NOMO-1 (cell line): Measurements from ENCODE around the gene ACAP3.
"Not testable (repeated sequence)": the region's sequence is repeated elsewhere in the genome, so short reads cannot be mapped to it uniquely, and the experiment has no call there.

Source experiments
- DNase-seq, 2 experiments: peaks; one replicate each; lab custom pipeline; 2025; ENCODE audit not compliant: unreplicated experiment in 2 of 2; lab: John Stamatoyannopoulos, UW

The ACAP3 gene

DNA sequence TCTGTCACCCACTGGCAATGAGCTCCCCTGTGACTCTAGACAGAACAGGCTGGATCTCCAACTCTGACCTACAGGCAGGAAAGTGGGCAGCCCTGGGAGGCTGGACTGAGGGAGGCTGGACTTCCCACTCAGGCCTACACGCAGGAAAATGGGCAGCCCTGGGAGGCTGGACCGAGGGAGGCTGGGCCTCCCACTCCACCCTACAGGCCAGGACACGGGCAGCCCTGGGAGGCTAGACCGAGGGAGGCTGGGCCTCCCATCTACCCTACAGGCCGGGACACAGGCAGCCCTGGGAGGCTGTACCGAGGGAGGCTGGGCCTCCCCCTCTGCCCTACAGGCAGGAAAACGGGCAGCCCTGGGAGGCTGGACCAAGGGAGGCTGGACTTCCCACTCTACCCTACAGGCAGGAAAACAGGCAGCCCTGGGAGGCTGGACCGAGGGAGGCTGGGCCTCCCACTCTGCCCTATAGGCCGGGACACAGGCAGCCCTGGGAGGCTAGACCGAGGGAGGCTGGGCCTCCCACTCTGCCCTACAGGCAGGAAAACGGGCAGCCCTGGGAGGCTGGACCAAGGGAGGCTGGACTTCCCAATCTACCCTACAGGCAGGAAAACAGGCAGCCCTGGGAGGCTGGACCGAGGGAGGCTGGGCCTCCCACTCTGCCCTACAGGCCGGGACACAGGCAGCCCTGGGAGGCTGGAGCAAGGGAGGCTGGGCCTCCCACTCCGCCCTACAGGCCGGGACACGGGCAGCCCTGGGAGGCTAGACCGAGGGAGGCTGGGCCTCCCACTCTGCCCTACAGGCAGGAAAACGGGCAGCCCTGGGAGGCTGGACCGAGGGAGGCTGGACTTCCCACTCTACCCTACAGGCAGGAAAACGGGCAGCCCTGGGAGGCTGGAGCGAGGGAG, 59.5 kb downstream of the ACAP3 start:
- DNase-seq: not testable (repeated sequence)

DNA sequence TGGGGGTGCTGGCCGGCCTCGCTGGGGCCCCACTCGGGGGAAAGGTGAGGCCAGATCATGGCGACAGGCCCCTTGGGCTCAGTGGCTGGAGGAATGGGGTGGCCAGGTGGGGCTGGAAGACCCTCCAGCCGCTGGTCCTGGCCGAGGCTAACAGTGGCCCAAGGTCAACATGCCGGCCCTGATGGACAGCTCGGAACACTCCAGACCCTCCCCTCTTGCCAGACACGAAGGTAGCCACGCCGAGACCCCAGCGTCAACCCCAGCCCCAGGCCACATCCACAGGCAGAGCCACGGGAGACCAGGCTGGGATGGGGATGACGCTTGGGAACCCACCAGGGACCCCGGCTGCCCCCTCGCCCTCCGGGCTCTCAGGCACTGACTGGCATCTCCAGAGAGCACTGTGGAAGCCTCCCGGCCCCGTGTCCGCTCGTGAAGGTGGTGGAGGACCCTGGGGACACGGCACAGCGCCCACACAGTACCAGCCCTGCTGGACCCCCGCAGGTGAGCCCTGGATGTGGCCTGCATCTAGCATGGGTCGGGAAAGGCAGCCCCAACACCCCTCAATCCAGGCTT, 60.3 kb downstream of the ACAP3 start:
- no peak for DNase-seq

DNA sequence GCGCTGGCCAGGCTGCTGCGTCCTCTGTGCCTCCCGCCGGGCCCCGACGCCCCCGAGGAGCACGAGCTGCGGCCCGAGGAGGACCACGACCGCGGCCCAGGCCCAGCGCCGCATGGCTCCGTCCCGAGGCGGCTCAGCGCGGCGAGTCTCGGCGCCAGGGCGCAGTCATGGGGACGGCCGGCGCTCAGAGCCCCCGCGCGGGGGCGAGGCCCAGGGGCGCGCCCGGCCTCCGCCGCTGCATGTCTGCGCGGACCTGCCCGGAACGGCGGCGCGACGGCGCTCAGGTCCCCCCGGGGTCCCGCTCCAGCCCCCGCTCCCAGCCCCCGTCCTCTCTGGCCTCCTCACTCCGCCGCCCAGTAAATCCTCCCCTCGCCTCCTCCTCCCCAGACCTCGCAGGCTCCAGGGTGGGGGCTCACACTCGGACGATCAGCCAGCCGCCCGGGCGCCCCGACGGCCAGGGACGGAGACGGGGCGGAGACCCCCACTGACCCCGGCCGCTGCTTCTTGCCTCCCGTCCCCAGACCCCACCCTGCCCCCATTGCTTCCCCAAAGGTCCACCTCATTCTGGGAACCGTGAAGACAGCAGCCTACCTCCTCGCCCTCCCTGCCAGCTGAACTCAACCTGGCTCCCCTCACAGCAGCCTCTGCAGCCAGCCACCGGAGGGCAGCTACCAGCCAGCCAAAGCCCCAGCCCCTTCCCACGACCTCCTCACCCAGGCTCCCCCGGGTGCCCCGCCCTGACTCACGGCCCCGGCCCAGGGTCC, 61.0 kb downstream of the ACAP3 start, which contains the start of gene C1QTNF12:
Gene C1QTNF12, minus strand, starts transcription at position 146 of the 764 bp plus-strand sequence. Its CDS starts 32 bp downstream, at position 114.
- DNase-seq: no peak

DNA sequence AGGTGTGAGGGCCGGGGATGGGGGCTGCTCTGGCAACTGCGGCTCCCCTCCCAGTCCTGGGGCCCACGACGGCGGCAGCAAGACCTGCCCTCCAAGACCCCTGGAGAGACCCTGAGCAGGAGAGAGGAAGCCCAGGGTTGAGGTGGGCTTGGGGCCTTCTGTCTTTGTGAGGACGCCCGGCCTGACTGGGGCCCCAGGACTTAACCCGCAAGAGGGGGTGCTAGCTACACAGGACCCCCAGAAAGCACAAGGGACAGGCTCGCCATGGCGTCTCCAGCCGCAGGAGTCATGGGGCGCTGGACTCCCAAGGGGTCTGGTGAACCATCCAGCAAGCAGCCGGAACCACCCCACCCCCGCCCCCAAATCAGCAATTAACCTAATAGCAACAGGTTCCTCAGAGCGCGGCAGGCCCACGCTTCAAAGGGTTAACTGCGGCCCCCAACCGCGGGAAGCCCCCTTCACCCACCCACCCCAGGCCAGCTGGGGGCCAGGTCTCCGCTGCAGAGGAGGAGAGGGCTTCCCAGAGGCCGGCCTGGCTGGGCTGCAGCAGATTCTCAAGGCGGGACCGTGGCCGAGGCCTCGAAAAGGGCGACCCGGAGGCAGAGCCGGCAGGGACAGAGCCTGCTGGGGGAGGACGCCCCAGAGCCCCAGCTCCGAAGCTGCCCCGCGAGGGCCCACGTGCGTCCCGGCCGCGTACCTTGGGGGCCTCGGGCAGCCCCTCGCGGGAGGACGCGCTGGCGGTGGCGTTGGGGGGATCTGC, 61.7 kb downstream of the ACAP3 start:
- DNase-seq: no peak

DNA sequence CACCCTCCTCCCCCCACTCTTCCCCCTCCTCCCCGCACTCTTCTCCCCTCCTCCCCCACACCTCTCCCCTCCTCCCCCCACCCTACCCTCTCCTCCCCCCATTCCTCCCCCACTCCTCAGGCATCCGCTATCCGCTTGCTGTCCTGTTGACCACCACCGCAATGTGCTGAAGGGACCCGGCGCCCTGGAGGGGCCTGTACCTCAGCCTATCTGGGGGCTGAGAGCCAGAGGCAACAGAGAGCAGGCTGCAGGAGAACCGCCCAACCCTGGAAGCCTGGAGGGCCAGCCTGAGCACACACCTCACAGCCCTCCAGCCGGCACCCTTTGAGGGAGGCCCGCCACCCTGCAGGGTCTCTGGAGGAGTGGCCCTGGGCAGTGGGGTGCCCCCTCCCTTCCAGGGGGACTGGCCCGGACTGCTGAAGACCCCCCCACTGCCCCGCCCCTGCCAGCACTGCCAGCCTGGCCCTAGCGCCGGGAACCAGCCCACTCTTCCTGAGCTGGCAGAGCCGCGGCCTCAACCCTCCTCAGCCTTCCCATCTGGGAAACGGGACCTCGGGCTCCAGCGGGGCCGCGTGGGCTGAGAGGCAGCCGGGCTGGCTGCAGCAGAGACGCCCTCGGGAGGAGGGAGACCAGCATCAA, 62.4 kb downstream of the ACAP3 start:
- no peak for DNase-seq

DNA sequence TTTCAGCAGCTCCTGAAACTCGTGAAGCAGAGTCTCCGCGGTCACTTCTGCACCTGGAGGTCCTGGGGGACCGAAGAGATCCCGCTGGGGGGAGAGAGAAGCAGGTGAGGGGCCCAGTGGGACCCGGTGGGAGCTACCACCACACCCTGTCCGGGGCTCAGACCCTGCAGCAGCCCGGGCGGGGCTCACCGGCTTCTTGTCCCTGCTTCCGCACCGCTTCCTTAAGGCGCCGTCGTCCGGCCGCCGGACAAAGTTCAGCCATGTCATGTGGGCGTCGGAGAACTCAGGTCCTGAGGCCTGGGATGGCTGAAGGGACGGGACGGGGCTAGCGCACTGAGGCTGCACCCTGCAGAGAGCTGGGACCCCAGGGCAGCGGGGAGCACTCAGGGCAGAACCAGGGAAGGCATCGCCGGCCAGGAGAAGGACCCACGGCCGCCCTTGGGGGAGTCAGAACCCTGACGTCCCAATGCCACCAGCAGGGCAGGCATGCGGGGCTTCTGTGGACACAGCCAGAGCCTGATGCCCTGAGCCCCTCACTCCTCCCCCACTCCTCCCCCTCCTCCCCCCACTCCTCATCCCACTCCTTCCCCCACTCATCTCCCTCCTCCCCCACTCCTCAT, 63.4 kb downstream of the ACAP3 start:
- DNase-seq: no peak

DNA sequence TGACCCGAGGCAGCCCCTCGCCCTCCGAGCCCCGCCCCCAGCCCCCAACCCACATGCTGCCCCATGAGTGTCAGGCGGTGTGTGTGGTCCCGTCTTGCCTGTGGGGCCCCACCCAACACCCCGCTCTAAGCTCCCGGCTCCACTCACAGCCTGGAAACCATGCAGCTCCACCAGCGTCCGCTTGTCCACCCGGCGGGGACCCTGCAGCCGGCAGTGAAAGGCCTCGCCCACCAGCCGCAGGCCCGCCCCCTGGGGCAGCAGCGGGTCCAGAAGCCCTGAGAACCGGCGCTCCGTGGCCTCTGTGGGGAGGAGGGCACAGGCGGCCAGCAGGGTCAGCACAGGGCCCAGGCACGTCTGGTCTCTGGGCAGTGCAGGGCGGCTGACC, 63.9 kb downstream of the ACAP3 start:
- no peak for DNase-seq

DNA sequence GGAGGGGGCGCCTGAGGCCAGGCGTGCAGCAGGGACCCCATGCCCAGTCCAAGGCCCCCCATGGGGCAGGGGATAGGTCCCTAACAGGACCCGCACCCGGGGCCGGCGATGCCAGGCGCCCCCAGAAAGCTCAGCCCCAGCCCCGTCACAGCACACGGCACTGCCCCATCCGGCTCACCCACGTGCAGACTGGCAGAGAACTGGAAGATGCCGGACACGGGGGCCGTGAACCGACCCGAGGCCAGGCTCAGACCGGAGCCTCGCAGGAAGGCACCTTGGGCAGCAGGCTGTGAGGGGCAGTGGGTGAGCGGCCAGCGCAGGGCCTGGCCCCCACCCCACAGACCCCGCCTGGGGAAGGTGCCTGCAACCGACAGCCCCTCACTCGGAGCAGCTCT, 64.5 kb downstream of the ACAP3 start:
- no peak for DNase-seq

DNA sequence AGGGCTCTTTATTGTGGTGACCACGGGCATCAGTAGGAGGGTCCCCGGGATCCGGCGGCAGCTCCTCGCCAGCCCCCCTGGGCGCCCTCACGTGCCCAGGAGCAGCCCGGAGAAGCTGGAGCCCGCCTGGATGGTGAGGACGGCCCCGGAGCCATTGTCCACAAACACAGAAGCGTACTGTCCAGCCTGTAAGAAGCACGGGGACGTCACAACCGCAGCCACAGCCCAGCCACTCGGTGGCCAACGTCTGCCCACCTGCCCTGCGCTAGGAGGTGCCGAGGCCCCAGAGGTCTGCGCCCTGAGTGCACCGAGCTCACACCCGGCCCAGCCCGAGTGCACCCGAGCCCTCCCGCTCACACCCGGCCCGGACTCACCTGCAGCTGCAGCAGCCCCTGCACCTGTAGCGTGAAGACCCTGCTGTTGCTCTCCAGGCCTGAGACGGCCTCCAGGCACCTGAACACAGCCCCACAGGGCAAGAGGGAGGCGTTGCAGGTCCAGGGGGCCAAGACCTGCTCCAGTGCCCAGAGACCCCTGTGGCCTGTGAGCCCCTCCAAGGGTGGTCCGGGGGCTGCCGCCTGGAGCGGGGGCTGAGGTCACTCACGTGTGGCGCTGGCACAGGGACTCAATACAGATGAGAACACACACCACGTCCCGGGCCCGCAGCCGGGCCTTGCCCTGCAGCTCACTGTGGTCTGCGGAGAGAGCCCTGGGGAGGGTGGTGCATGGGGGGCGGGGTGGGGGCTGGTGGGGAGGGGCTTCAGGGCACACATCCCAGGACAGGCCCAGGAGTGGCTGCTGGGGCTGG, 65.1 kb downstream of the ACAP3 start:
- DNase-seq: no peak
